ENCODE data around the gene INPP5D. TPM values are rescaled to one million over a fixed set of nuclear protein-coding genes. Genes with fewer than 3 reads are reported as not detected.

Gene INPP5D
- polyA plus RNA-seq, 1 donor (not counting 4 experiments of a cell fraction or from before 2014, with no cell fraction given), result 7.5 TPM

DNA sequence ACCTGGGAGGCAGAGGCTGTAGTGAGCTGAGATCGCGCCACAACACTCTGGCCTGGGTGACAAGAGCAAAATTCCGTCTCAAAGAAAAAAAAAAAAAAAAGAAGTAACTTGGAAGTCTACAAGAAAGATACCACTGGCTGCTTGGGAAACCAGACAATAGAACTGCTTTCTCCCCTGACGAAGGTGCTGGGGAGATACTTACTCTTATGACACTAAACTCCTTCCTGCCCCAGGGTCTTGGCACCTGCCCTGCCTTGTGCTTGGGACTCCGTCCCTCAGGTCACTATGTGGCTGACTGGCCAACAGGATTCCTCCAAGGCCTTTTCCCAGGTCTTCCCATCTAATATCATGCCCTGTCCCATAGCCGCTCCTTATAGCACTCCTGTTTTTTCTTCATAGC lies 30.7 kb downstream of the INPP5D start:
- H3K9me3 ChIP-seq (ENCODE audit: control insufficient read depth, low read depth, low read length), result no peaks in the 10 kb centered on the region
- no peak overlapping the region for H3K4me2 ChIP-seq (ENCODE audit: control insufficient read depth, extremely low read depth, insufficient read depth, low read depth, low read length)
- no peaks in the 10 kb centered on the region for H3K36me3 ChIP-seq (ENCODE audit: control insufficient read depth in 2 of 2, extremely low read depth in 1 of 2, insufficient read depth in 2 of 2, low read length in 2 of 2)
- H3K4me3 ChIP-seq (ENCODE audit: control insufficient read depth in 2 of 3, extremely low read depth in 1 of 3, insufficient read depth in 2 of 3, low read depth in 1 of 3, low read length in 3 of 3), result no peak overlapping the region
- H3K27me3 ChIP-seq (ENCODE audit: control insufficient read depth, extremely low read depth, insufficient read depth, low read length), result peaks cover 15% of the 10 kb centered on the region
- H3K9me1 ChIP-seq (ENCODE audit: control insufficient read depth, extremely low read depth, insufficient read depth, low read length), result no peaks in the 10 kb centered on the region
- no peak for TF ChIP-seq EZH2 (IDR thresholded peaks at IDR 0.05; ENCODE audit: low read length)
- TF ChIP-seq, protein P1, sequence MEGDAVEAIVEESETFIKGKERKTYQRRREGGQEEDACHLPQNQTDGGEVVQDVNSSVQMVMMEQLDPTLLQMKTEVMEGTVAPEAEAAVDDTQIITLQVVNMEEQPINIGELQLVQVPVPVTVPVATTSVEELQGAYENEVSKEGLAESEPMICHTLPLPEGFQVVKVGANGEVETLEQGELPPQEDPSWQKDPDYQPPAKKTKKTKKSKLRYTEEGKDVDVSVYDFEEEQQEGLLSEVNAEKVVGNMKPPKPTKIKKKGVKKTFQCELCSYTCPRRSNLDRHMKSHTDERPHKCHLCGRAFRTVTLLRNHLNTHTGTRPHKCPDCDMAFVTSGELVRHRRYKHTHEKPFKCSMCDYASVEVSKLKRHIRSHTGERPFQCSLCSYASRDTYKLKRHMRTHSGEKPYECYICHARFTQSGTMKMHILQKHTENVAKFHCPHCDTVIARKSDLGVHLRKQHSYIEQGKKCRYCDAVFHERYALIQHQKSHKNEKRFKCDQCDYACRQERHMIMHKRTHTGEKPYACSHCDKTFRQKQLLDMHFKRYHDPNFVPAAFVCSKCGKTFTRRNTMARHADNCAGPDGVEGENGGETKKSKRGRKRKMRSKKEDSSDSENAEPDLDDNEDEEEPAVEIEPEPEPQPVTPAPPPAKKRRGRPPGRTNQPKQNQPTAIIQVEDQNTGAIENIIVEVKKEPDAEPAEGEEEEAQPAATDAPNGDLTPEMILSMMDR (optimal IDR thresholded peaks at IDR 0.05 in 1 of 3, IDR thresholded peaks at IDR 0.05 in 1 of 3, conservative IDR thresholded peaks at IDR 0.05 in 1 of 3; ENCODE audit: extremely low read depth in 1 of 3, insufficient read depth in 2 of 3, low read length in 3 of 3), result no peak
- no peaks in the 10 kb centered on the region for H3K79me2 ChIP-seq (ENCODE audit: control insufficient read depth, insufficient read depth, low read length)
- H3K4me1 ChIP-seq (ENCODE audit: control insufficient read depth, extremely low read depth, insufficient read depth, low read length), result peaks cover 4% of the 10 kb centered on the region
- H3K27ac ChIP-seq (ENCODE audit: control insufficient read depth, insufficient read depth, low read length), result no peak overlapping the region
- no peak for FAIRE-seq
- H4K20me1 ChIP-seq (ENCODE audit: control insufficient read depth, extremely low read depth, insufficient read depth, low read length), result no peaks in the 10 kb centered on the region
- dilution Hi-C loops (cut with MboI; ENCODE audit: extremely low pct_ligation_motif_present, low sequenced_read_pairs), result no loop called here
- H2AFZ ChIP-seq (ENCODE audit: control insufficient read depth, low read length), result no peak overlapping the region
- no peak overlapping the region for H3K9ac ChIP-seq (ENCODE audit: control insufficient read depth, extremely low read depth, insufficient read depth, low read length)
- DNase-seq (ENCODE audit: low read depth, low spot score), result no peak

DNA sequence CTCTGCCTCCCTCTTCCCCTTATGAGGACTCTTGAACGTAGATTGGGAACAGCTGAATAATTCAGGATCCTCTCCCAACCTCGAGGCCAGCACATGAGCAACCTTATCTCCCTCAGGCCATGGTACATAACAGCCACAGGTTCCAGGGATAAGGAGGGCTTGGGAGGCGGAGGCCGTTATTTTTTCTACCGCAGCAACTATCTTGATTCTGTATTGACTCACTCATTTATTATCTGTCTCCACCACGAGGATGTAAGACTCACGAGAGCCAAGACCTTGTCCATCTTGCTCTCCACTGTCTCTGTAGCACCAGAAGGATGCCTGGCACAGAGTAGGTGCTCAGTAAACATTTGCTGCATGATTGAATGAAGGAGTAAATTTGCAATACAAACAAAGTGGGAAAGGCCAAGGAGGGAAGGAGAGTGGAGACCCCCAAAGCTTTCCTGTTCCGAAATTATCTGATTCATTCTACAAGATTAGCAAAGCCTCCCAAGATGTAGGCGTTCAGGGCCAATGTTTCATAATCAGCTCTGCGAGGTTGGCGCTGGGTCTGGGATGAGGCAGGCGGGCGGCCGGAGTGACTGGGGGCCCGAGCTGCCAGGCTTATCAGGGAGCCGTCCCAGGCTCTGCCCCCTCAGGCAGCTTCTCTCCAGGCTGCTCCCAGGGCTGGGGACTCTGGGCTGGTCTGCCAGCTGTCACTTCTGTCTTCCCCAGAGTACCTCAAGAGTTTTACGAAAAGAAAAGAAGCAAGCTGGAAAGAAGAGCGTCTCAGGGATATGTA lies 31.6 kb downstream of the INPP5D start:
- TF ChIP-seq, protein P1 (optimal IDR thresholded peaks at IDR 0.05 in 1 of 3, IDR thresholded peaks at IDR 0.05 in 1 of 3, conservative IDR thresholded peaks at IDR 0.05 in 1 of 3; ENCODE audit: extremely low read depth in 1 of 3, insufficient read depth in 2 of 3, low read length in 3 of 3), result no peak
- TF ChIP-seq EZH2 (IDR thresholded peaks at IDR 0.05; ENCODE audit: low read length), result no peak
- peaks cover 2% of the 10 kb centered on the region for H3K4me1 ChIP-seq (ENCODE audit: control insufficient read depth, extremely low read depth, insufficient read depth, low read length)
- DNase-seq (ENCODE audit: low read depth, low spot score) (no peak), FAIRE-seq (no peak)
- no peaks in the 10 kb centered on the region for H3K9me1 ChIP-seq (ENCODE audit: control insufficient read depth, extremely low read depth, insufficient read depth, low read length)
- no peak overlapping the region for H3K4me3 ChIP-seq (ENCODE audit: control insufficient read depth in 2 of 3, extremely low read depth in 1 of 3, insufficient read depth in 2 of 3, low read depth in 1 of 3, low read length in 3 of 3)
- peaks cover 15% of the 10 kb centered on the region for H3K27me3 ChIP-seq (ENCODE audit: control insufficient read depth, extremely low read depth, insufficient read depth, low read length)
- dilution Hi-C loops (cut with MboI; ENCODE audit: extremely low pct_ligation_motif_present, low sequenced_read_pairs), result no loop called here
- H3K9ac ChIP-seq (ENCODE audit: control insufficient read depth, extremely low read depth, insufficient read depth, low read length), result no peak overlapping the region
- H3K79me2 ChIP-seq (ENCODE audit: control insufficient read depth, insufficient read depth, low read length), result no peaks in the 10 kb centered on the region
- no peak overlapping the region for H2AFZ ChIP-seq (ENCODE audit: control insufficient read depth, low read length)
- no peak overlapping the region for H3K27ac ChIP-seq (ENCODE audit: control insufficient read depth, insufficient read depth, low read length)
- no peak overlapping the region for H3K4me2 ChIP-seq (ENCODE audit: control insufficient read depth, extremely low read depth, insufficient read depth, low read depth, low read length)
- H4K20me1 ChIP-seq (ENCODE audit: control insufficient read depth, extremely low read depth, insufficient read depth, low read length), result no peaks in the 10 kb centered on the region
- H3K9me3 ChIP-seq (ENCODE audit: control insufficient read depth, low read depth, low read length), result no peaks in the 10 kb centered on the region
- no peaks in the 10 kb centered on the region for H3K36me3 ChIP-seq (ENCODE audit: control insufficient read depth in 2 of 2, extremely low read depth in 1 of 2, insufficient read depth in 2 of 2, low read length in 2 of 2)
